Neural cell (in vitro differentiated cells): Measurements from ENCODE around the gene MAMLD1. TPM values are rescaled to one million over a fixed set of nuclear protein-coding genes. Genes with fewer than 3 reads are reported as not detected.
"Not testable (repeated sequence)": the region's sequence is repeated elsewhere in the genome, so short reads cannot be mapped to it uniquely, and the experiment has no call there.

ENCODE experiments used
- H2AFZ ChIP-seq: fragments of 200-600, 300-800 bp; sonication (generic), shearing (Covaris generic); 2 replicates; pipeline ENCODE4 v1.6.0; 2014; ENCODE audit warnings: low read depth, mild to moderate bottlenecking, antibody characterized with exemption, low read length, moderate library complexity
- H3F3A ChIP-seq: fragments of 200-600 bp; shearing (Covaris generic); 2 replicates; pipeline ENCODE4 v1.6.1; 2016; ENCODE audit warnings: mild to moderate bottlenecking, moderate library complexity, mixed read lengths, antibody characterized with exemption, low read length; ENCODE audit not compliant: insufficient read depth, poor library complexity, severe bottlenecking
- H3K27ac ChIP-seq: fragments of 200-600, 300-800 bp; sonication (generic), shearing (Covaris generic); 2 replicates; pipeline ENCODE4 v1.5.1; 2014; ENCODE audit warnings: mild to moderate bottlenecking, low read length, moderate library complexity
- H3K27me3 ChIP-seq: fragments of 300-800, 200-600 bp; sonication (generic), shearing (Covaris generic); 2 replicates; pipeline ENCODE4 v1.6.0; 2014; ENCODE audit warnings: mild to moderate bottlenecking, low read depth, low read length, moderate library complexity; ENCODE audit not compliant: insufficient read depth
- H3K36me3 ChIP-seq: fragments of 300-800, 200-600 bp; sonication (generic), shearing (Covaris generic); 2 replicates; pipeline ENCODE4 v1.5.1; 2014; ENCODE audit warnings: mild to moderate bottlenecking, antibody characterized with exemption, low read length, moderate library complexity; ENCODE audit not compliant: insufficient read depth
- H3K4me2 ChIP-seq: fragments of 300-800, 200-600 bp; sonication (generic), shearing (Covaris generic); 2 replicates; pipeline ENCODE4 v1.6.0; 2014; ENCODE audit warnings: mild to moderate bottlenecking, low read length
- H3K4me3 ChIP-seq: fragments of 300-800, 200-600 bp; sonication (generic), shearing (Covaris generic); 2 replicates; pipeline ENCODE4 v1.5.1; 2014; ENCODE audit warnings: mild to moderate bottlenecking, low read length, moderate library complexity
- H3K79me2 ChIP-seq: fragments of 200-600 bp; shearing (Covaris generic); replicated peaks from 2 replicates; pipeline ENCODE4 v1.6.0; 2014; ENCODE audit warnings: mild to moderate bottlenecking, low read length, moderate library complexity; ENCODE audit not compliant: insufficient read depth
- H3K9ac ChIP-seq: fragments of 300-800, 200-600 bp; sonication (generic), shearing (Covaris generic); 2 replicates; pipeline ENCODE4 v1.6.1; 2016; ENCODE audit warnings: mild to moderate bottlenecking, low read length, mixed read lengths
- H3K9me2 ChIP-seq: fragments of 200-600 bp; shearing (Covaris generic); 2 replicates; pipeline ENCODE4 v1.6.1; 2016; ENCODE audit warnings: mild to moderate bottlenecking, low read length, mixed read lengths; ENCODE audit not compliant: insufficient read depth
- H3K9me3 ChIP-seq: fragments of 200-600, 300-800 bp; sonication (generic), shearing (Covaris generic); 2 replicates; pipeline ENCODE4 v1.6.1; 2016; ENCODE audit warnings: mild to moderate bottlenecking, mixed run types, low read length, moderate library complexity, mixed read lengths
- H4K20me1 ChIP-seq: fragments of 200-600 bp; shearing (Covaris generic); 2 replicates; pipeline ENCODE4 v1.6.1; 2016; ENCODE audit warnings: mild to moderate bottlenecking, mixed run types; ENCODE audit not compliant: insufficient read depth
- CTCF ChIP-seq: fragments of 450-650 bp; IDR thresholded peaks from 2 replicates; pipeline ENCODE4 v1.5.1; 2014; ENCODE audit warnings: antibody characterized with exemption, mild to moderate bottlenecking, moderate library complexity; ENCODE audit not compliant: poor library complexity, severe bottlenecking
- EP300 ChIP-seq: fragments of 450-650 bp; conservative IDR thresholded peaks from 2 replicates; pipeline ENCODE4 v1.6.1; 2014; ENCODE audit warnings: antibody characterized with exemption, mild to moderate bottlenecking, moderate library complexity; ENCODE audit not compliant: poor library complexity, severe bottlenecking
- EZH2 ChIP-seq: fragments of 200-600, 300-800 bp; shearing (Covaris generic), sonication (generic); IDR thresholded peaks from 2 replicates; pipeline ENCODE4 v1.6.1; 2014; ENCODE audit warnings: antibody characterized with exemption, low read length, borderline replicate concordance, mild to moderate bottlenecking; ENCODE audit not compliant: insufficient read depth, poor library complexity, severe bottlenecking
- MXI1 ChIP-seq: fragments of 450-650 bp; conservative IDR thresholded peaks from 2 replicates; pipeline ENCODE4 v1.6.1; 2014; ENCODE audit warnings: antibody characterized with exemption, mild to moderate bottlenecking; ENCODE audit not compliant: poor library complexity, severe bottlenecking
- POLR2AphosphoS5 ChIP-seq: IDR thresholded peaks from 2 replicates; pipeline ENCODE4 v1.6.1; 2012
- RAD21 ChIP-seq: fragments of 450-650 bp; conservative IDR thresholded peaks from 2 replicates; pipeline ENCODE4 v1.6.1; 2014; ENCODE audit warnings: antibody characterized with exemption, mild to moderate bottlenecking, moderate library complexity
- SMC3 ChIP-seq: fragments of 450-650 bp; conservative IDR thresholded peaks from 2 replicates; pipeline ENCODE4 v1.6.1; 2014; ENCODE audit warnings: antibody characterized with exemption, mild to moderate bottlenecking, moderate library complexity; ENCODE audit not compliant: poor library complexity
- TAF1 ChIP-seq: IDR thresholded peaks from 2 replicates; pipeline ENCODE4 v1.6.1; 2012; ENCODE audit warnings: low read depth
- polyA plus RNA-seq: library from polyadenylated mRNA; depleted of rRNA; stranded (reverse); fragments of >200 nt; gene quantifications from 2 replicates; pipeline ENCODE4 v1.2.3, GENCODE V29; 2014
- TF ChIP-seq, protein P1 (sequence below): IDR thresholded peaks from 2 replicates; pipeline ENCODE4 v1.6.1; 2012; ENCODE audit warnings: borderline replicate concordance

The MAMLD1 gene
- polyA plus RNA-seq, 1 donor from 2014 or later = 1.4 TPM

DNA sequence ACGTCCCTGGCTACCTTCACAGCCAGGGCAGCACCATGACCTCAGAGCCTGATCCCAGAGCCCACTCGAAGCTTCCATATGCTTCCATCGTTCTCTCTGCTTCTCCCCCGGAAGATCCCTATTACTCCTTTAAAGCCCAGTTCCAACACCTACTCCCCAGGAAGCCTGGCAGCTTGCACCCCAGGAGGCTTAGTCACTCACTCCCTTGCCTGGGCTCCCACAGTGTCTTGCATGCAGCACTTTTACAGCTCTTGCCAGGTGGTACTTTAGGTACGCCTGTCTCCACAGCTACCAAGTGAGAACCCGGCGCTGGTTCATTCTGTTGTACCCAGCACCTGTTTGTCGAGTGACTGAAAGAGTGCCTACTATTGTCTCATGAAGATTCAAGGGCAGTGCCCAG lies 24.5 kb upstream of the MAMLD1 start:
- Histone ChIP-seq H3K9me3 (no peaks in the 10 kb centered on the region), H3K4me2 (no peak overlapping the region), H2AFZ (no peak overlapping the region), H3K36me3 (no peaks in the 10 kb centered on the region), H3K79me2 (no peaks in the 10 kb centered on the region), H3K9ac (no peak overlapping the region), H3K27me3 (no peaks in the 10 kb centered on the region), H4K20me1 (no peaks in the 10 kb centered on the region), H3K9me2 (no peaks in the 10 kb centered on the region), H3K4me3 (no peak overlapping the region), H3F3A (no peaks in the 10 kb centered on the region), H3K27ac (no peak overlapping the region)
- TF ChIP-seq CTCF = no peak
- TF ChIP-seq EZH2 = no peak
- TF ChIP-seq SMC3 = no peak
- TF ChIP-seq, protein P1, sequence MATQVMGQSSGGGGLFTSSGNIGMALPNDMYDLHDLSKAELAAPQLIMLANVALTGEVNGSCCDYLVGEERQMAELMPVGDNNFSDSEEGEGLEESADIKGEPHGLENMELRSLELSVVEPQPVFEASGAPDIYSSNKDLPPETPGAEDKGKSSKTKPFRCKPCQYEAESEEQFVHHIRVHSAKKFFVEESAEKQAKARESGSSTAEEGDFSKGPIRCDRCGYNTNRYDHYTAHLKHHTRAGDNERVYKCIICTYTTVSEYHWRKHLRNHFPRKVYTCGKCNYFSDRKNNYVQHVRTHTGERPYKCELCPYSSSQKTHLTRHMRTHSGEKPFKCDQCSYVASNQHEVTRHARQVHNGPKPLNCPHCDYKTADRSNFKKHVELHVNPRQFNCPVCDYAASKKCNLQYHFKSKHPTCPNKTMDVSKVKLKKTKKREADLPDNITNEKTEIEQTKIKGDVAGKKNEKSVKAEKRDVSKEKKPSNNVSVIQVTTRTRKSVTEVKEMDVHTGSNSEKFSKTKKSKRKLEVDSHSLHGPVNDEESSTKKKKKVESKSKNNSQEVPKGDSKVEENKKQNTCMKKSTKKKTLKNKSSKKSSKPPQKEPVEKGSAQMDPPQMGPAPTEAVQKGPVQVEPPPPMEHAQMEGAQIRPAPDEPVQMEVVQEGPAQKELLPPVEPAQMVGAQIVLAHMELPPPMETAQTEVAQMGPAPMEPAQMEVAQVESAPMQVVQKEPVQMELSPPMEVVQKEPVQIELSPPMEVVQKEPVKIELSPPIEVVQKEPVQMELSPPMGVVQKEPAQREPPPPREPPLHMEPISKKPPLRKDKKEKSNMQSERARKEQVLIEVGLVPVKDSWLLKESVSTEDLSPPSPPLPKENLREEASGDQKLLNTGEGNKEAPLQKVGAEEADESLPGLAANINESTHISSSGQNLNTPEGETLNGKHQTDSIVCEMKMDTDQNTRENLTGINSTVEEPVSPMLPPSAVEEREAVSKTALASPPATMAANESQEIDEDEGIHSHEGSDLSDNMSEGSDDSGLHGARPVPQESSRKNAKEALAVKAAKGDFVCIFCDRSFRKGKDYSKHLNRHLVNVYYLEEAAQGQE = no peak
- no peak for TF ChIP-seq POLR2AphosphoS5
- TF ChIP-seq MXI1 = no peak
- no peak for TF ChIP-seq TAF1
- TF ChIP-seq RAD21 = no peak
- no peak for TF ChIP-seq EP300

GRCh38 chrX:150339736-150340135 lies 23.4 kb upstream of the MAMLD1 start:
- H2AFZ ChIP-seq = no peak overlapping the region
- no peaks in the 10 kb centered on the region for H3F3A ChIP-seq
- no peak overlapping the region for H3K27ac ChIP-seq
- no peaks in the 10 kb centered on the region for H3K9me2 ChIP-seq
- no peak overlapping the region for H3K4me2 ChIP-seq
- H3K9ac ChIP-seq = no peak overlapping the region
- no peaks in the 10 kb centered on the region for H4K20me1 ChIP-seq
- H3K9me3 ChIP-seq = no peaks in the 10 kb centered on the region
- H3K27me3 ChIP-seq = no peaks in the 10 kb centered on the region
- no peak for TF ChIP-seq CTCF
- H3K36me3 ChIP-seq = no peaks in the 10 kb centered on the region
- no peak overlapping the region for H3K4me3 ChIP-seq
- no peaks in the 10 kb centered on the region for H3K79me2 ChIP-seq

DNA sequence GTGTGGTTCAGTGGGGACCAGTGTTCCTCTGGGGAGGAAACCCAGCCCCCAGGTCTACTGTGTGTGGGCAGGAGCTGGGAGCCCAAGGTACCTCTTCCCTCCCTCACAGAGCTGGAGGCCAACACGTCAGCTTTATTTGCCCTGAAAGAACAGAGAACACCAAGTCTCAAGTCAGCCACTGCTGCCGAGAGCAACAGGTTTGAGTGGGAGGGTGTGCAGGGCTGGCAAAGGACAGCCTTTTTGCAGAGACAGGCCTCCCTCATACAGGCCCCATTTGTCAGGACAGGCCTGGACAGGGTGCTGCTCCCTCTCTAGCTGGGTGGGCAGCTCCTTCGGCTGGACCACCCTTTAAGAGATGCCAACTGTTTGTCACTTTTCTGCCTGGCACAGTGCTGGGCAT lies 22.8 kb upstream of the MAMLD1 start:
- H3F3A ChIP-seq, H3K4me2 ChIP-seq, H3K79me2 ChIP-seq, H3K9me2 ChIP-seq, H3K27ac ChIP-seq, H3K27me3 ChIP-seq, H3K36me3 ChIP-seq, H3K9me3 ChIP-seq, H3K9ac ChIP-seq, H4K20me1 ChIP-seq, H3K4me3 ChIP-seq, H2AFZ ChIP-seq: not testable (repeated sequence)
